Measurements from ENCODE around the gene SIGLEC5. TPM values are rescaled to one million over a fixed set of nuclear protein-coding genes. Genes with fewer than 3 reads are reported as not detected.

The SIGLEC5 gene
- total RNA-seq, 1 donor from 2014 or later = not detected

DNA sequence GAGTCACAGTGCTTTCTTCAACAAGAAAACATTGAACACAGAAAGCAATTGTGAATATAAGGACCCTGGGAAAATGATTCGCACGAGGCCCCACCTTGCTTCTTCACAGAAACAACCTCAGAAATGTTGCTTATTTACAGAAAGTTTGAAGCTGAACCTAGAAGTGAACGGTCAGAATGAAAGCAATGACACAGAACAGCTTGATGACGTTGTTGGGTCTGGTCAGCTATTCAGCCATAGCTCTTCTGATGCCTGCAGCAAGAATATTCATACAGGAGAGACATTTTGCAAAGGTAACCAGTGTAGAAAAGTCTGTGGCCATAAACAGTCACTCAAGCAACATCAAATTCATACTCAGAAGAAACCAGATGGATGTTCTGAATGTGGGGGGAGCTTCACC, 43.4 kb downstream of the SIGLEC5 start:
- peaks cover 59% of the 10 kb centered on the region for H3K36me3 Mint-ChIP-seq (ENCODE audit: low read depth)
- no peaks in the 10 kb centered on the region for H3K27me3 Mint-ChIP-seq (ENCODE audit: low read depth)
- TF ChIP-seq, protein P1, sequence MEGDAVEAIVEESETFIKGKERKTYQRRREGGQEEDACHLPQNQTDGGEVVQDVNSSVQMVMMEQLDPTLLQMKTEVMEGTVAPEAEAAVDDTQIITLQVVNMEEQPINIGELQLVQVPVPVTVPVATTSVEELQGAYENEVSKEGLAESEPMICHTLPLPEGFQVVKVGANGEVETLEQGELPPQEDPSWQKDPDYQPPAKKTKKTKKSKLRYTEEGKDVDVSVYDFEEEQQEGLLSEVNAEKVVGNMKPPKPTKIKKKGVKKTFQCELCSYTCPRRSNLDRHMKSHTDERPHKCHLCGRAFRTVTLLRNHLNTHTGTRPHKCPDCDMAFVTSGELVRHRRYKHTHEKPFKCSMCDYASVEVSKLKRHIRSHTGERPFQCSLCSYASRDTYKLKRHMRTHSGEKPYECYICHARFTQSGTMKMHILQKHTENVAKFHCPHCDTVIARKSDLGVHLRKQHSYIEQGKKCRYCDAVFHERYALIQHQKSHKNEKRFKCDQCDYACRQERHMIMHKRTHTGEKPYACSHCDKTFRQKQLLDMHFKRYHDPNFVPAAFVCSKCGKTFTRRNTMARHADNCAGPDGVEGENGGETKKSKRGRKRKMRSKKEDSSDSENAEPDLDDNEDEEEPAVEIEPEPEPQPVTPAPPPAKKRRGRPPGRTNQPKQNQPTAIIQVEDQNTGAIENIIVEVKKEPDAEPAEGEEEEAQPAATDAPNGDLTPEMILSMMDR (IDR thresholded peaks at IDR 0.05) = no peak
- no peak for DNase-seq (ENCODE audit: low spot score)
- H3K9me3 Mint-ChIP-seq (ENCODE audit: low read depth) = peaks cover 54% of the 10 kb centered on the region
- no peak overlapping the region for H3K27ac Mint-ChIP-seq (ENCODE audit: unreplicated experiment)
- no peak overlapping the region for H3K4me3 Mint-ChIP-seq (ENCODE audit: unreplicated experiment)
- H3K4me1 Mint-ChIP-seq (ENCODE audit: low read depth) = no peaks in the 10 kb centered on the region

DNA sequence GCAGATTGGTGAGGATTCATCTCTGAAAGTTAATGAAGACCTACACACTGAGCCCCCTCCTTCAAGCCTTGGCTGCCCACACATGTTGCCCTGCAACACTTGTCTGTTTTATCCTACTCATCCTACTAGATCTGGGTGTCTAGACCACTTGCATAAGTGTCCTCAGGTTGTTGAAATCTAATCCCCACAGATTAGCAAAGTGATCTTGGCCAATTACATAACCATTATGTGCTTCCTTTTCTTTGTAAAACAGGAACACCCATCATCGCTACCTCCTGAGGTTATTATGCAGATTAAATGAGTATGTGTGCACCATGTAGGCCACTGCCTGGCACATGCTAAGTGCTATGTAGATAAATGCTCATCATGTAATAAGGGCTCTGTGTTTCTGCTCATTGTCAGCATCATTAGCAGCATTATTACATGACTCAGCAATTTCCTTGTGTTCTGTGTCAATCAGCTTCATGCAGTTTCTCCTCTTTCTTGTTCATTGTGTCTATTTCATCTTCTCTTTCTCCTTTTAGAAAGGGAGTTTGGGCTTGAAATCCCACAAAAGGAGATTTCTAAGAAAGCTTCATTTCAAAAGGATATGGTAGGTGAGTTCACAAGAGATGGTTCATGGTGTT, 44.0 kb downstream of the SIGLEC5 start:
- H3K4me3 Mint-ChIP-seq (ENCODE audit: unreplicated experiment) = no peak overlapping the region
- TF ChIP-seq, protein P1 (IDR thresholded peaks at IDR 0.05) = no peak
- H3K36me3 Mint-ChIP-seq (ENCODE audit: low read depth) = peaks cover 65% of the 10 kb centered on the region
- H3K27ac Mint-ChIP-seq (ENCODE audit: unreplicated experiment) = no peak overlapping the region
- DNase-seq (ENCODE audit: low spot score) = no peak
- no peaks in the 10 kb centered on the region for H3K27me3 Mint-ChIP-seq (ENCODE audit: low read depth)
- H3K9me3 Mint-ChIP-seq (ENCODE audit: low read depth) = peaks cover 54% of the 10 kb centered on the region
- H3K4me1 Mint-ChIP-seq (ENCODE audit: low read depth) = no peaks in the 10 kb centered on the region

DNA sequence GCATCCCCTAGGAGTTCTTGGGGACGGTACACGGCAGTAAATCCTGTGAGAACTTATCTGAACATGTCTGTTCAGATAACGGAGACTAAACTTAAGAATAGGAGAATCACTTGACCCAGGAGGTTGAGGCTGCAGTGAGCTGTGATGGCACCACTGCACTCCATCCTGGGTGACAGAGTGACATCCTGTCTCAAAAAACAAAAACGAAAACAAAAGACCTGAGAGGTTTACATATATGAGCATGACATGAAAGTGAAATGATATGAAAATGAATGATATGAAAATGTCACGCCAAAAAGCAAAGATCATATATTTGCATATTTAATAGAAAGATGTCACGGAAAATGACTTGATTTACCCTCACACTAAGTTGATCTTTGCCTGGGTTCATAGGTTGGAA, 53.4 kb downstream of the SIGLEC5 start:
- DNase-seq (ENCODE audit: low spot score) = no peak
- H3K27ac Mint-ChIP-seq (ENCODE audit: unreplicated experiment) = no peak overlapping the region
- H3K36me3 Mint-ChIP-seq (ENCODE audit: low read depth) = peaks cover 26% of the 10 kb centered on the region
- peaks cover 12% of the 10 kb centered on the region for H3K4me1 Mint-ChIP-seq (ENCODE audit: low read depth)
- no peaks in the 10 kb centered on the region for H3K27me3 Mint-ChIP-seq (ENCODE audit: low read depth)
- TF ChIP-seq, protein P1 (IDR thresholded peaks at IDR 0.05) = no peak
- no peak overlapping the region for H3K4me3 Mint-ChIP-seq (ENCODE audit: unreplicated experiment)
- H3K9me3 Mint-ChIP-seq (ENCODE audit: low read depth) = no peaks in the 10 kb centered on the region

DNA sequence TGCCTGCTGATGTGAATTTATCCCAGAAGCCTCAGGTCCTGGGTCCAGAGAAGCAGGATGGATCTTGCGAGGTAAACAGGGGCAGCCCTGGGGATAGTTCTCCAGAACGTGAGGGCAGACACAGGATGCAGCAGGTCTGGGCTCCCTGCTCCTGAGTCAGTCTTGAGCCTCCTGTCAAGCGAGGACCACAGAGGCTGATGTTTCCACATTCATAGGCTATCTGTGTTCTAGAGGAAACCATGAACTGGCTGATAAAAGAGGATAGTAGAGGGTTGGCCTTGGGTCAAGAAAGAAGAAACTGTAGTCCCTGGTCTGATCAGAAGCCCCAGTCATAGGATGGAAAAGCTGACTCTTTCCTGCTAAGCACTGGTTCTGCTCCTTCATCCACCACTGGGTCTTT, 56.9 kb downstream of the SIGLEC5 start:
- DNase-seq (ENCODE audit: low spot score) = no peak
- Mint-ChIP-seq H3K36me3 (ENCODE audit: low read depth) (peaks cover 14% of the 10 kb centered on the region), H3K9me3 (ENCODE audit: low read depth) (no peaks in the 10 kb centered on the region), H3K4me3 (ENCODE audit: unreplicated experiment) (no peak overlapping the region), H3K27me3 (ENCODE audit: low read depth) (peaks cover 7% of the 10 kb centered on the region), H3K27ac (ENCODE audit: unreplicated experiment) (no peak overlapping the region), H3K4me1 (ENCODE audit: low read depth) (peaks cover 24% of the 10 kb centered on the region)
- TF ChIP-seq, protein P1 (IDR thresholded peaks at IDR 0.05) = no peak

DNA sequence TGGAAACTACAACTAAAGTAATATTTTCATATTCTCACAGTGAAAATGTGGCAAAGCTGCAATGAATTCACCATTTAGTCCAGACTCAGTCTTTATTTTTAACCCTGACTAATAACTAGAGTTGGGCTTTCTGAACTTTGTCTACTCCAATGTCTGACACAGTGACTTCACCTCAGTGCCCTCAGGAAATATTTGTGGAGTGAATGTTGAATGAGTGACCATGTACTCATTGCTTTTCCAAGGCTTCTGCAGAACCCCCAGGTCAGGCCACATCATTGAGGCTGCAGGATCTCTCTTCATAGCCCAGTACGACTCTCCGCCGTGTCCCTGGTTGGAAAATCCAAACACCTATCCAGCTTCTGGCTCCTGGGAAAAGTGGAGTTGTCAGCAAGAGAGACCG, 57.3 kb downstream of the SIGLEC5 start:
- H3K9me3 Mint-ChIP-seq (ENCODE audit: low read depth) = no peaks in the 10 kb centered on the region
- DNase-seq (ENCODE audit: low spot score) = no peak
- no peak overlapping the region for H3K4me3 Mint-ChIP-seq (ENCODE audit: unreplicated experiment)

More for the DNA sequence above, 57.3 kb downstream of the SIGLEC5 start:
- H3K27me3 Mint-ChIP-seq (ENCODE audit: low read depth) = peaks cover 11% of the 10 kb centered on the region
- H3K36me3 Mint-ChIP-seq (ENCODE audit: low read depth) = peaks cover 14% of the 10 kb centered on the region
- H3K4me1 Mint-ChIP-seq (ENCODE audit: low read depth) = peaks cover 24% of the 10 kb centered on the region
- TF ChIP-seq, protein P1 (IDR thresholded peaks at IDR 0.05) = no peak
- H3K27ac Mint-ChIP-seq (ENCODE audit: unreplicated experiment) = no peak overlapping the region
